KOPT-K1 (cell line): ENCODE results near the gene FNDC3B.

ENCODE experiments used
- H3K27ac ChIP-seq: fragments of 200-600 bp; sonication (generic); 2 replicates; pipeline ENCODE4 v1.5.1; 2016; ENCODE audit warnings: antibody characterized with exemption, mild to moderate bottlenecking, low read depth, low read length; ENCODE audit not compliant: poor library complexity, severe bottlenecking
- H3K36me3 ChIP-seq: fragments of 200-600 bp; sonication (generic); 2 replicates; pipeline ENCODE4 v1.5.1; 2017; ENCODE audit warnings: antibody characterized with exemption, mild to moderate bottlenecking, low read length, moderate library complexity; ENCODE audit not compliant: insufficient read depth
- H3K9me3 ChIP-seq: fragments of 200-600 bp; sonication (generic); 2 replicates; pipeline ENCODE4 v1.5.1; 2017; ENCODE audit warnings: antibody characterized with exemption, low read length, mild to moderate bottlenecking; ENCODE audit not compliant: insufficient read depth, poor library complexity, severe bottlenecking

FNDC3B gene

GRCh38 chr3:172129850-172130716 is 90.7 kb downstream of the FNDC3B start:
- H3K36me3 ChIP-seq: no peaks in the 10 kb centered on the region

DNA sequence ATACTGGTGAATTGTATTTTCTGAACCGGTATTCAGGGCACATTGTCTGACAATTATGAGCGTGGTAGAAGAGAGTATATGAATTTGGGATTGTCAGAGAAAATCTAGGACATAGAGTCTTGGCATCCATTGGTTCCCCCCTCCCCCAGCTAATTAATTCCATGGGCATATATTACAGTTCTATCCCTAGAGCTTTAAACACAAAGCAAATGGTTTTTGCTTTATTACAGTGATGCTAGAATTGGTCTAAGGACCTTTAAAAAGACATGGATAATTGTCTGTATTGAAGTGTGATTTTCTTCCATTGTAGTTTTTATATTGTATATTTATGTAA is 91.3 kb downstream of the FNDC3B start:
- H3K36me3 ChIP-seq: no peaks in the 10 kb centered on the region
- H3K27ac ChIP-seq: no peak overlapping the region
- H3K9me3 ChIP-seq: no peaks in the 10 kb centered on the region

More at GRCh38 chr3:172129850-172130716, 90.7 kb downstream of the FNDC3B start:
- H3K27ac ChIP-seq: no peak overlapping the region
- H3K9me3 ChIP-seq: no peaks in the 10 kb centered on the region

GRCh38 chr3:172131746-172132145 is 92.4 kb downstream of the FNDC3B start:
- H3K36me3 ChIP-seq: no peaks in the 10 kb centered on the region
- no peak overlapping the region for H3K27ac ChIP-seq
- no peaks in the 10 kb centered on the region for H3K9me3 ChIP-seq

- Histone ChIP-seq H3K27ac (no peak overlapping the region), H3K36me3 (no peaks in the 10 kb centered on the region)
Measured at GRCh38 chr3:172132159-172132586, 92.8 kb downstream of the FNDC3B start.

DNA sequence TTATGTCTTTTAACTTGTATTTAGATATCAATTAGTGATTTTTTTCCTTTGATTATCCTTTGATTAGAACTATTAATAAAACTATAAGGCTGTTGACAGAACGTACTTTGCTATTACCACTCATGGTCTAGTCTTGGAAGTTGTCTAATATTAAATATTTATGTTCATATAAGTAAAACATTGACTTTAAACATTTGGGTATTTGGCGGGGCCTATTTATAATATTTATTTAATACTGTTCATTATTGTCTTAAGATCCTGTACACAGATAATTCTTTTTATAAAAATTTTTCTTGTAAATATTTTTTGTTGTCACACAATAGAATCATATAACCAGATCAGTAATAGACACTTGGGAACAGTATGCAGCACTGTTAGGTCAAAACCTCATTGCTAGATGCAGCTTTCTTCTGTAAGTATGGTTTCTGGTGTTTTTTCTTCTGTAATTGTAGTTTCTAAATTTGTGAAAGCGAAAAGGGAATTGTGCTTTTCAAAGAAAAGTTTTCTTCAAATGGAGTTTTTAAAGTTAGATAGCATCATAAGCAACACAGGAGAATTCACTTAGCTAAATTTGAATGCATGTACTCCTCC is 93.4 kb downstream of the FNDC3B start:
- H3K36me3 ChIP-seq: no peaks in the 10 kb centered on the region
- no peaks in the 10 kb centered on the region for H3K9me3 ChIP-seq
- no peak overlapping the region for H3K27ac ChIP-seq

More at GRCh38 chr3:172132159-172132586, 92.8 kb downstream of the FNDC3B start:
- no peaks in the 10 kb centered on the region for H3K9me3 ChIP-seq

GRCh38 chr3:172133838-172134237 is 94.5 kb downstream of the FNDC3B start:
- Histone ChIP-seq H3K36me3 (no peaks in the 10 kb centered on the region), H3K27ac (no peak overlapping the region), H3K9me3 (no peaks in the 10 kb centered on the region)

DNA sequence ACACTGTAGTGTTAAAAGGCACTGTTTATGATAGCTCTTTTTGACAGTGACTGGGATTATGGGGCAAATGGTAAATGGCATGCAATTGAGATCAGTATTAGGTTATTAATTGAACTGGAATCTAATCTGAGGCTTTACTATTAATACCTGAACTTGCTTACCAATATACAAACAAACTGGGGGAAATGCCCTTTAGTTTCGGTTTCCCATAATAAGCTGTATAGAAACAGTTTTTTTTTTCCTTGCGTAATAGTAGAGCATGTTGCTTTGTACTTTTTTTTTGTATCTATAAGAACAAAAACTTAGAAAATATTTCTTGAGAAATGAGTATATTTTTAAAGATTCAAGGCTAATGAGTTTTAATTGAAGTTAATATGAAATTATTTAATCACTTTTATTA is 95.0 kb downstream of the FNDC3B start:
- H3K27ac ChIP-seq: no peak overlapping the region
- H3K36me3 ChIP-seq: no peaks in the 10 kb centered on the region
- H3K9me3 ChIP-seq: no peaks in the 10 kb centered on the region

DNA sequence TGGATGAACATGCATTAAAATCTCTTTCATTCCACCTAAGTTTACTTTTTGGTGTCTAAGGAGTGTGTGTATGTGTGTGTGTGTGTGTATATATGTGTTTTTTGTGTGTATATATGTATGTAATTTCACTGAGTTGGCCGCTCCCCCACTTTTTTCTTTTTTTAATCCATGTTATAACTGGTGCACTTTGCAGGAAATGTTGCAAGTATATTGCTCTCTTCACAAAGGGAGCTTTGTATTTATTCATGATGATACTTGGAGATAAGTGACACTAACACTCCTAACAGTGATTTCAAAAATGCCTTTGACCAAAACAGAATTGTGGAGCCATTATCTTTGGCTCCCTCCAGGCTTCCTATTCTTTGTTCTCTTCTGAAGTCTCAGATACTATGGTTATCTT is 95.8 kb downstream of the FNDC3B start:
- Histone ChIP-seq H3K9me3 (no peaks in the 10 kb centered on the region), H3K27ac (no peak overlapping the region), H3K36me3 (no peaks in the 10 kb centered on the region)

GRCh38 chr3:172135820-172136219 is 96.4 kb downstream of the FNDC3B start:
- Histone ChIP-seq H3K27ac (no peak overlapping the region), H3K36me3 (no peaks in the 10 kb centered on the region), H3K9me3 (no peaks in the 10 kb centered on the region)

- Histone ChIP-seq H3K36me3 (no peaks in the 10 kb centered on the region), H3K27ac (no peak overlapping the region), H3K9me3 (no peaks in the 10 kb centered on the region)
Measured at GRCh38 chr3:172136330-172136729, 97.0 kb downstream of the FNDC3B start.

GRCh38 chr3:172137287-172138192 is 98.2 kb downstream of the FNDC3B start:
- Histone ChIP-seq H3K36me3 (no peaks in the 10 kb centered on the region), H3K9me3 (no peaks in the 10 kb centered on the region), H3K27ac (no peak overlapping the region)

GRCh38 chr3:172138193-172138537 is 98.8 kb downstream of the FNDC3B start:
- no peaks in the 10 kb centered on the region for H3K9me3 ChIP-seq
- H3K27ac ChIP-seq: no peak overlapping the region
- no peaks in the 10 kb centered on the region for H3K36me3 ChIP-seq

GRCh38 chr3:172138792-172139507 is 99.6 kb downstream of the FNDC3B start:
- no peak overlapping the region for H3K27ac ChIP-seq

DNA sequence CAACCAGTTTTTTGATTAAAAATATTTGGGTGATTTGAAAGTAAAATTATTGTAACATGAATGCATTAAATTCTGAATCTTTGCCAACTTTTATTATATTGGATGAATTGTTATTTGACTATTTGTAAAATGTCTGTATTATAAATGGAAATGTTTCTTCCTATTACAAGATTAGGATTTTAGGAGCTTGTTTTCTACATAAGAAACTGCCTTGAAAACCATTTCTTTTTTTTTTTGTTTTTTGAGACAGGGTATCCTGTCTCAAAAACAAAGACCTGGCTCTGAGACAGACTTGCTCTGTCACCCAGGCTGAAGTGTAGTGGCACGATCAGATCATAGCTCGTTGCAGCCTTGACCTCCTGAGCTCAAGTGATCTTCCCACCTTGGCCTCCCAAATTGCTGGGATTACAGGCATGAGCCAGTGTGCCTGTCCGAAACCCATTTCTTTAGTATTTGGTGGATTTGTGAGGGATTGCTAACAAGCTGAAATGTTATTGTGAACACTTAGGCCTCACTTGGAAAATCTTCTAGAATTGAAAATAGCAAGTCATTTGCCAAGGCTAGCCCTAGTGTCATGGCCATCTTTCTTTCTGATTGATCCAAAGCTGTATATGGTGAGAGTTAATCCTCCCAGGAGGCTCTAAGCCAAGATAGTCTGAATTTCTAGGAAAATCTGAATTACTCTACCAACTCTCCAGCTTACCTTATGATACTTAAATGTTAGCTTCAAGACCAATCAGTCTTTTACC is 100.3 kb downstream of the FNDC3B start:
- H3K9me3 ChIP-seq: no peaks in the 10 kb centered on the region
- no peak overlapping the region for H3K27ac ChIP-seq
- H3K36me3 ChIP-seq: no peaks in the 10 kb centered on the region

More at GRCh38 chr3:172138792-172139507, 99.6 kb downstream of the FNDC3B start:
- H3K36me3 ChIP-seq: no peaks in the 10 kb centered on the region
- no peaks in the 10 kb centered on the region for H3K9me3 ChIP-seq
